Natural killer cell (primary cell): ENCODE measurements around the gene PSEN2. TPM values are rescaled to one million over a fixed set of nuclear protein-coding genes. Genes with fewer than 3 reads are reported as not detected.

Experiments
- ATAC-seq, 3 donors: fragments of 150-1000 bp in 2 of 3; fragments of 200-7000 bp in 1 of 3; cut with Tn5 transposase; 1 replicate in 1 of 3; 2 replicates in 2 of 3; pipeline ENCODE4 v1.10.0; 2021; ENCODE audit warnings: mild to moderate bottlenecking in 2 of 3, moderate library complexity in 2 of 3
- DNase-seq, 2 donors: peaks; one replicate each; pipeline versions ENCODE4 v3.0.0 to v3.0.0-alpha.2; 2013 to 2021; ENCODE audit warnings: mixed read lengths in 1 of 2
- H3K27ac ChIP-seq: one replicate; pipeline ENCODE4 v1.5.1; 2013; ENCODE audit warnings: mild to moderate bottlenecking, low read length
- H3K27me3 ChIP-seq: one replicate; pipeline ENCODE4 v1.6.1; 2013; ENCODE audit warnings: low read length; ENCODE audit not compliant: control insufficient read depth, insufficient read depth
- H3K36me3 ChIP-seq: one replicate; pipeline ENCODE4 v1.6.1; 2013; ENCODE audit warnings: low read length; ENCODE audit not compliant: control insufficient read depth, insufficient read depth
- H3K4me1 ChIP-seq: one replicate; pipeline ENCODE4 v1.6.1; 2013; ENCODE audit warnings: low read length; ENCODE audit not compliant: control insufficient read depth, insufficient read depth
- H3K4me3 ChIP-seq: one replicate; pipeline ENCODE4 v1.5.1; 2013; ENCODE audit warnings: low read length
- H3K9me3 ChIP-seq: one replicate; pipeline ENCODE4 v1.6.1; 2013; ENCODE audit warnings: low read length; ENCODE audit not compliant: control insufficient read depth, insufficient read depth
- H3K27ac Mint-ChIP-seq, 2 donors: one replicate each; pipeline ENCODE4 v1.8.0; 2022; ENCODE audit warnings: mild to moderate bottlenecking in 2 of 2, mixed read lengths in 2 of 2, moderate library complexity in 1 of 2
- H3K27me3 Mint-ChIP-seq, 2 donors: one replicate each; pipeline ENCODE4 v1.8.0; 2022; ENCODE audit warnings: low read depth in 2 of 2, mixed read lengths in 2 of 2
- H3K36me3 Mint-ChIP-seq: one replicate; pipeline ENCODE4 v1.8.0; 2022; ENCODE audit warnings: mixed read lengths
- H3K4me1 Mint-ChIP-seq, 2 donors: one replicate each; pipeline ENCODE4 v1.8.0; 2022; ENCODE audit warnings: mixed read lengths in 2 of 2
- H3K4me3 Mint-ChIP-seq: one replicate; pipeline ENCODE4 v1.8.0; 2022; ENCODE audit warnings: mild to moderate bottlenecking, moderate library complexity, mixed read lengths
- H3K9me3 Mint-ChIP-seq, 2 donors: one replicate each; pipeline ENCODE4 v1.8.0; 2022; ENCODE audit warnings: mixed read lengths in 2 of 2
- WGBS: methylation state at CpG from one replicate; pipeline ENCODE4 v1.1.7; 2013; ENCODE audit warnings: missing lambda C conversion rate; ENCODE audit not compliant: insufficient coverage; 5-methylcytosine and 5-hydroxymethylcytosine counted together
- intact Hi-C: fragments of 100-400 bp; cut with micrococcal nuclease; formaldehyde crosslinking; loops from one replicate; pipeline ENCODE4 v1.14.2; 2022
- total RNA-seq, 4 donors: library from RNA; stranded (reverse); fragments of 120-200 nt in 1 of 4; gene quantifications; one replicate each; pipeline versions ENCODE4 v1.2.3 to v1.2.4, GENCODE V29; 2013 to 2022
- TF ChIP-seq, protein P1 (sequence below): fragments of 200-600 bp; IDR thresholded peaks from one replicate; pipeline ENCODE4 v1.8.0; 2022; ENCODE audit warnings: antibody characterized with exemption

The PSEN2 gene
- total RNA-seq, 3 donors from 2014 or later (not counting 1 experiment from before 2014, with no cell fraction given), result 12.6 to 22.8 (median 14.9) TPM

DNA sequence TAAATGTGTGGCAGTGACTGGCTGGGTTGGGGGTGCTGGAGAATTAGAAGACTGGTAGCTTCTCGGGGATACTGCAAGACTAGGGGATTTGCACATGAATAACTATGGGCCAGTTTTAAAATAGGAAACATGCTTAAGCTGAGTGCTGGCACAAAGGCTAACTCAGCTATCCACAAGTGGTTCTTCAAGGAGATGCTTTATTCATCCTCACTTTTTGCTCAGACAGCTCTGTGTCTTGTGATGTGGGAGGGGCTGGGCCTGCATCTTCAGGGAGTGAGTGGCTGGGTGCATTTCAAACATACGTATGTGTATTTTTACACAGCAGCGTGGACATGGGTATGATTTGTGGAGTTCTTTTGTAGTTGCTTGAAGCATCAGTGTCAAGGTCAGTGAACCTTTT lies 72.0 kb downstream of the PSEN2 start:
- Mint-ChIP-seq H3K4me1 (peaks cover 55 to 75% of the 10 kb centered on the region in 2 donors), H3K4me3 (no peak overlapping the region), H3K27me3 (no peaks in the 10 kb centered on the region), H3K36me3 (no peaks in the 10 kb centered on the region), H3K9me3 (no peaks in the 10 kb centered on the region), H3K27ac (peak overlapping the region; percentile 41 to 86)
- 84% methylated on average over 3 of the region's 3 CpGs for WGBS
- Histone ChIP-seq H3K36me3 (no peaks in the 10 kb centered on the region), H3K27ac (no peak overlapping the region), H3K9me3 (no peaks in the 10 kb centered on the region), H3K4me3 (no peak overlapping the region), H3K27me3 (no peaks in the 10 kb centered on the region), H3K4me1 (peaks cover 26% of the 10 kb centered on the region)
- ATAC-seq (no peak), DNase-seq (no peak)
- intact Hi-C loops, result no loop called here
- TF ChIP-seq, protein P1, sequence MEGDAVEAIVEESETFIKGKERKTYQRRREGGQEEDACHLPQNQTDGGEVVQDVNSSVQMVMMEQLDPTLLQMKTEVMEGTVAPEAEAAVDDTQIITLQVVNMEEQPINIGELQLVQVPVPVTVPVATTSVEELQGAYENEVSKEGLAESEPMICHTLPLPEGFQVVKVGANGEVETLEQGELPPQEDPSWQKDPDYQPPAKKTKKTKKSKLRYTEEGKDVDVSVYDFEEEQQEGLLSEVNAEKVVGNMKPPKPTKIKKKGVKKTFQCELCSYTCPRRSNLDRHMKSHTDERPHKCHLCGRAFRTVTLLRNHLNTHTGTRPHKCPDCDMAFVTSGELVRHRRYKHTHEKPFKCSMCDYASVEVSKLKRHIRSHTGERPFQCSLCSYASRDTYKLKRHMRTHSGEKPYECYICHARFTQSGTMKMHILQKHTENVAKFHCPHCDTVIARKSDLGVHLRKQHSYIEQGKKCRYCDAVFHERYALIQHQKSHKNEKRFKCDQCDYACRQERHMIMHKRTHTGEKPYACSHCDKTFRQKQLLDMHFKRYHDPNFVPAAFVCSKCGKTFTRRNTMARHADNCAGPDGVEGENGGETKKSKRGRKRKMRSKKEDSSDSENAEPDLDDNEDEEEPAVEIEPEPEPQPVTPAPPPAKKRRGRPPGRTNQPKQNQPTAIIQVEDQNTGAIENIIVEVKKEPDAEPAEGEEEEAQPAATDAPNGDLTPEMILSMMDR, result no peak

DNA sequence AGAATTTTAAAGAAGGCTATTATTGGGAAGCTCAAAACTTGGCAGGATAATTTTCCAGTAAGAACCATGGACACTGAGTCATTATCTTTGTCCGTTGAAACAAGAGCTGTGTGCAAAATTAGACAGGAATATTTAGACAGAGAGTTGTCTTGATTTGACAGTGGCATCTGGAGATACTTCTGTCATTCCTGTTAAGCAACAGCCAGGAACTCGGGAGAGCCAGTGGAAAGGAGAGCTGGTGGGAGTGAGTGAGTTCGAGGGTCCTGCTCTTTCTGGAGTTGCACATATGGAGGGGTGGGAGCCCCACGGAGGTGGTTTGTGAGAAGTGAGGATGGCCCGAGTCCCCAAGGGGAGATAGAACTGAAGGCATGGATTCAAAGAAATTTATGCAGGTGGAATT lies 72.7 kb downstream of the PSEN2 start:
- TF ChIP-seq, protein P1, result no peak
- no peaks in the 10 kb centered on the region for H3K9me3 Mint-ChIP-seq
- no peaks in the 10 kb centered on the region for H3K36me3 ChIP-seq
- H3K27ac ChIP-seq, result no peak overlapping the region
- peaks cover 26% of the 10 kb centered on the region for H3K4me1 ChIP-seq
- H3K4me3 ChIP-seq, result no peak overlapping the region
- H3K4me1 Mint-ChIP-seq, result peaks cover 57 to 77% of the 10 kb centered on the region in 2 donors
- no peaks in the 10 kb centered on the region for H3K36me3 Mint-ChIP-seq
- intact Hi-C loops, result no loop called here
- no peaks in the 10 kb centered on the region for H3K27me3 ChIP-seq
- DNase-seq (no peak), ATAC-seq (no peak)
- peaks cover 3% of the 10 kb centered on the region for H3K9me3 ChIP-seq
- WGBS, result 95% methylated on average over 5 of the region's 5 CpGs
- peak overlapping the region in 1 of 2 donors; percentile 86 for H3K27ac Mint-ChIP-seq
- H3K27me3 Mint-ChIP-seq, result no peaks in the 10 kb centered on the region
- H3K4me3 Mint-ChIP-seq, result no peak overlapping the region

DNA sequence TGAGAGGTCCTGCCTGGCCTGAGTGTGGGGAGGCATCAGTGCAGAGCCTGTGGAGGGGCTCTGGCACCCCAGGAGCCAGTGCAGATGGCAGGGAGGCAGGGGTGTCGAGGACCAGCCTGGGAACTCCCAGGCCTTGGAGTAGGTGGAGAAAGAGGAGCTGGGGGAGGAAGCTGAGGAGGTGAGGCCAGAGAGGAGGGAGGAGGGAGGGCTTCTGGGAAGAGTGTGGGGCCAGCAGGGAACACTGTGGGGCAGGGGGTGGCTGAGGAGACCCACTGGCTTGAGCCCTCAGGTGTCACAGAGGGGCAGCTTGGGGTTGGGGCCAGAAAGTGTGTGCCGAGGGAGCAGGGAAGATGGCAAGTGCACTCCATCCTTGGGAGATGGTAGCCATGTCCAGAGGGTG lies 73.5 kb downstream of the PSEN2 start:
- intact Hi-C loops, result no loop called here
- TF ChIP-seq, protein P1, result no peak
- H3K4me3 ChIP-seq, result no peak overlapping the region
- H3K9me3 ChIP-seq, result peaks cover 4% of the 10 kb centered on the region
- DNase-seq (no peak), ATAC-seq (no peak)
- Mint-ChIP-seq H3K36me3 (no peaks in the 10 kb centered on the region), H3K27ac (peak overlapping the region in 1 of 2 donors; percentile 86), H3K4me3 (no peak overlapping the region), H3K9me3 (no peaks in the 10 kb centered on the region), H3K27me3 (no peaks in the 10 kb centered on the region), H3K4me1 (peaks cover 57 to 77% of the 10 kb centered on the region in 2 donors)
- 85% methylated on average over 2 of the region's 2 CpGs for WGBS
- H3K27ac ChIP-seq, result no peak overlapping the region
- no peaks in the 10 kb centered on the region for H3K36me3 ChIP-seq
- H3K27me3 ChIP-seq, result no peaks in the 10 kb centered on the region
- peaks cover 19% of the 10 kb centered on the region for H3K4me1 ChIP-seq

DNA sequence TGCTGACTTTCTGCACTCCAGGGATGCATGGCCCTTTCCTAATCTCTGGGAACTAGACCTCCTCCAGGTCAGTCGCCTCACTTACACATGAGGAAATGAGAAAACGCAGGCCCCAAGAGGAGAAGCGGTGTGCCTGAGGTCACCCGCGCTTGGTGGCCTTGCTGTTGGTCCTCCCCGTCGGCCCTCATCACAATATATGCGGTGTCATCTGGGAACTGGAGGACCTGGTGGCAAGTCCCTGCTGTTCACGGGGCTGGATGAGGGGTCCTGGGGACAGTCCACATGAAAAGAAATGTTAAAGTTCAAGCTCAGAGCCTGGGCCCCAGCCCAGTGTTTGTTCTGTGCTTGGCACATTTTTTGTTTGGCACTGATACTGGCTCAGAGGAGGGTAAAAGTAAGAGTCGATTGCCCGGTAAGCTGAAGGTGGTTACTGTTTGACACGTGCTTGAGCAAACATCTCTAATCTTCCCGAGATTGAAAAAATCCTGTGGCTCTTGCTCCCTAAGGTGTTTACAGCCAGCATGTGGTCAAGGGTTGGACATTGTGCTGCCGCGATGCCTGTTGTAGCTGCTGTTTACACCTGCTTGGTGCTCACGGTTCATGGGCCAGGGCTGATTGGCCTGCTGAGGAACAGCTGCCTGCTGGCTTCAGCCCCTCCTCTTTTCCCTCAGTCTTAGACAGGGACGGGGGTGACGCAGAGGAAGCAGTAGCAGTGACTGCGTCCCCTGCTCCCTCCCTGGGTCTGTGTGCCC lies 74.9 kb downstream of the PSEN2 start:
- no peaks in the 10 kb centered on the region for H3K27me3 Mint-ChIP-seq
- no peaks in the 10 kb centered on the region for H3K36me3 Mint-ChIP-seq
- H3K9me3 Mint-ChIP-seq, result no peaks in the 10 kb centered on the region
- Histone ChIP-seq H3K27me3 (no peaks in the 10 kb centered on the region), H3K36me3 (no peaks in the 10 kb centered on the region), H3K9me3 (peaks cover 4% of the 10 kb centered on the region), H3K4me3 (no peak overlapping the region), H3K4me1 (peaks cover 16% of the 10 kb centered on the region), H3K27ac (no peak overlapping the region)
- intact Hi-C loops, result no loop called here
- H3K4me1 Mint-ChIP-seq, result peaks cover 55 to 71% of the 10 kb centered on the region in 2 donors
- TF ChIP-seq, protein P1, result no peak
- no peak for DNase-seq
- no peak for ATAC-seq
- peak overlapping the region in 1 of 2 donors; percentile 86 for H3K27ac Mint-ChIP-seq
- 82% methylated on average over 19 of the region's 19 CpGs for WGBS
- no peak overlapping the region for H3K4me3 Mint-ChIP-seq
